HG02610 (cell line): Measurements from ENCODE around the gene STXBP6.
"Not testable (repeated sequence)": the region's sequence is repeated elsewhere in the genome, so short reads cannot be mapped to it uniquely, and the experiment has no call there.

Experiments used
- ATAC-seq: cut with Tn5 transposase; IDR thresholded peaks from one replicate; pipeline ENCODE4 v1.9.1; 2021; ENCODE audit warnings: mild to moderate bottlenecking, moderate library complexity; ENCODE audit not compliant: unreplicated experiment

STXBP6 gene

GRCh38 chr14:24774187-24774915 is 275.6 kb downstream of the STXBP6 start:
- no peak for ATAC-seq

DNA sequence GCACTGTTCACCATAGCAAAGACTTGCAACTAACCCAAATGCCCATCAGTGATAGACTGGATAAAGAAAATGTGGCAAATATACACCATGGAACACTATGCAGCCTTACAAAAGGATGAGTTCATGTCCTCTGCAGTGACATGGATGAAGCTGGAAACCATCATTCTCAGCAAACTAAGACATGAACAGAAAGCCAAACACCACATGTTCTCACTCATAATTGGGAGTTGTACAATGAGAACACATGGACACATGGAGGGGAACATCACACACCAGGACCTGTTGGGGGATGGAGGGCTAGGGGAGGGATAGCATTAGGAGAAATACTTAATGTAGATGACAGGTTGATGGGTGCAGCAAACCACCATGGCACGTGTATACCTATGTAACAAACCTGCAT is 276.4 kb downstream of the STXBP6 start:
- ATAC-seq: not testable (repeated sequence)

DNA sequence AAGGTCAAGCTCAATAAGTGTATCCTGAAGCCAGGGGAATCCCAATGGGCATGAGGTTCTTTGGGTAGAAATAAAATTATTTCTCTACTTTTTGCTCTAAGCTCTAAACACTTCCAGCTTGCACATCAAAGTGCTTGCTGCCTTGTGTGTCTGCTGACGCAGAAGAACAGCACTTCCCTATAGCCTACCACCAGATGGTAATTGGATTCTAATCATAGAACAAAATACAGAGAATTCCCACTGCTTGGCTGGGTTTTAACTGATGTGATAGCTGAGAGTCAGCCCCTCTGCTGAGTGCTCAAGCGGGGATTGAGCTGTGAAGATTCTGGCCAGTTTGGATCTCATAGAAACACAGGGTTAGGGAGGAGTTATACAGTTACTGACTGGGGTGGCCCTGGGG is 283.5 kb downstream of the STXBP6 start:
- no peak for ATAC-seq

DNA sequence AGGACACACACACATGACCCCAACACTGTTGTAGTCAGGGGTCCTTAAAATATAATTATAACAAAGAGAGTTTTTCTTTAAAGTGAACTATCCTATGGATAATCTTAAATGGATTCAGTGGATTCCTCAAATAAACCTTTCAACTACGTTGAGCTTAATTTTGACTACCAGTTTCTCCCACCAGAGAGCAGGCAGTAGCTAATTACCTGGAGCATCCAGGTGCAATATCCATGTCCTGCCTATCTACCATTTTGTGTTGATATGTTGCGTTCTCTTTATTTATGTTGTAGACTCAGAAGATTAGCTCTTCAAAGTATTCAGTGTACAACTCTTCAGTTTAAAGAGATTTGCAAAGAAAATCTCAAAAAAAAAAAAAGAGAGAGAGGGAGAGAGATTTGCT is 288.8 kb downstream of the STXBP6 start:
- no peak for ATAC-seq
